SHP77 treated with DMSO at 0.1 percent for 48 hours (cell line): ENCODE data around the gene RFX1.
A peak's percentile ranks its signal among the peaks of the same experiment; 100 is the strongest.
"Not testable (repeated sequence)": the region's sequence is repeated elsewhere in the genome, so short reads cannot be mapped to it uniquely, and the experiment has no call there.

Source experiments
- DNase-seq: peaks from one replicate; lab custom pipeline; 2025; lab: John Stamatoyannopoulos, UW

RFX1 gene

GRCh38 chr19:14027856-14028450, 21.8 kb upstream of the RFX1 start, which contains the start of gene RLN3:
Gene RLN3 (plus strand): TSS chr19:14028148. CDS start chr19:14028205, 57 bp downstream.
- no peak for DNase-seq

GRCh38 chr19:14026652-14027192, 20.6 kb upstream of the RFX1 start:
- DNase-seq, result not testable (repeated sequence)

GRCh38 chr19:14023404-14024235, 17.5 kb upstream of the RFX1 start:
- DNase-seq, result peak; percentile 28

- DNase-seq, result no peak
Measured at GRCh38 chr19:14022469-14022868, 16.3 kb upstream of the RFX1 start.

- DNase-seq, result no peak
Measured at GRCh38 chr19:14021474-14021873, 15.4 kb upstream of the RFX1 start.

- DNase-seq, result not testable (repeated sequence)
Measured at GRCh38 chr19:14019739-14020138, 13.6 kb upstream of the RFX1 start.

- DNase-seq, result no peak
Measured at GRCh38 chr19:14019100-14019499, 13.0 kb upstream of the RFX1 start.

GRCh38 chr19:14015524-14016035, 9.5 kb upstream of the RFX1 start:
- no peak for DNase-seq

GRCh38 chr19:14012378-14012915, 6.3 kb upstream of the RFX1 start:
- no peak for DNase-seq

GRCh38 chr19:14006766-14007562, 844 bp upstream of the RFX1 start:
- DNase-seq, result no peak

GRCh38 chr19:14005349-14006084, 603 bp downstream of the RFX1 start:
- peak; percentile 9 for DNase-seq

- no peak for DNase-seq
Measured at GRCh38 chr19:14004619-14005348, 1.3 kb downstream of the RFX1 start.

GRCh38 chr19:14003251-14004055, 2.7 kb downstream of the RFX1 start:
- DNase-seq, result no peak

- no peak for DNase-seq
Measured at GRCh38 chr19:14002571-14003250, 3.4 kb downstream of the RFX1 start.

- no peak for DNase-seq
Measured at GRCh38 chr19:14000691-14001375, 5.3 kb downstream of the RFX1 start.

GRCh38 chr19:13999085-13999484, 7.0 kb downstream of the RFX1 start:
- no peak for DNase-seq

GRCh38 chr19:13998426-13998825, 7.7 kb downstream of the RFX1 start:
- no peak for DNase-seq

- no peak for DNase-seq
Measured at GRCh38 chr19:13997631-13997962, 8.5 kb downstream of the RFX1 start.
